GM11168 (cell line): Measurements from ENCODE around the gene GDPD3.

Source experiments
- in situ Hi-C: fragments of 300-500 bp; cut with MboI; formaldehyde crosslinking; loops from one replicate; pipeline ENCODE4 v1.12.0; 2022; ENCODE audit warnings: low sequenced_read_pairs; ENCODE audit not compliant: unreplicated experiment

GDPD3 gene

GRCh38 chr16:30064729-30065101 is 48.6 kb downstream of the GDPD3 start:
- in situ Hi-C loops = no loop called here

- in situ Hi-C loops = no loop called here
Measured at GRCh38 chr16:30063893-30064728, 49.2 kb downstream of the GDPD3 start.

- in situ Hi-C loops = no loop called here
Measured at GRCh38 chr16:30063278-30063892, 50.0 kb downstream of the GDPD3 start.

GRCh38 chr16:30060836-30061554 is 52.3 kb downstream of the GDPD3 start:
- in situ Hi-C loops = no loop called here

GRCh38 chr16:30060346-30060745 is 53.0 kb downstream of the GDPD3 start:
- in situ Hi-C loops = no loop called here

- in situ Hi-C loops = no loop called here
Measured at GRCh38 chr16:30054959-30055553, 58.3 kb downstream of the GDPD3 start.
